Lower lobe of right lung (tissue), 2 donors: ENCODE measurements around the gene ANTXR2. TPM values are rescaled to one million over a fixed set of nuclear protein-coding genes. Genes with fewer than 3 reads are reported as not detected.

Experiments
- ATAC-seq, 2 donors: fragments of 200-7000 bp; cut with Tn5 transposase; one replicate each; pipeline ENCODE4 v1.9.1; 2020 to 2022; ENCODE audit warnings: mild to moderate bottlenecking in 2 of 2, moderate library complexity in 2 of 2
- DNase-seq: peaks from one replicate; pipeline ENCODE4 v3.0.0-alpha.2; 2020
- H3K27ac ChIP-seq: fragments of 200-600 bp; one replicate; pipeline ENCODE4 v1.8.0; 2022
- H3K27me3 ChIP-seq: fragments of 200-600 bp; one replicate; pipeline ENCODE4 v1.8.0; 2022; ENCODE audit warnings: low read depth
- H3K36me3 ChIP-seq: fragments of 200-600 bp; one replicate; pipeline ENCODE4 v1.8.0; 2022; ENCODE audit warnings: mild to moderate bottlenecking
- H3K4me1 ChIP-seq: fragments of 200-600 bp; one replicate; pipeline ENCODE4 v1.8.0; 2022
- H3K4me3 ChIP-seq: fragments of 200-600 bp; one replicate; pipeline ENCODE4 v1.8.0; 2022; ENCODE audit warnings: mild to moderate bottlenecking
- H3K9me3 ChIP-seq: fragments of 200-600 bp; one replicate; pipeline ENCODE4 v1.8.0; 2022
- CTCF ChIP-seq: fragments of 200-600 bp; IDR thresholded peaks from one replicate; pipeline ENCODE4 v1.8.0; 2022; ENCODE audit warnings: antibody characterized with exemption, mild to moderate bottlenecking
- intact Hi-C: fragments of 100-400 bp; cut with DNase I; formaldehyde crosslinking; loops from one replicate; pipeline ENCODE4 v1.11.0; 2022
- total RNA-seq: library from RNA; stranded (reverse); fragmentation: NEBNext Ultra II Directional; extraction: Animal tissue kit (Norgen Biotek cat#: 25700); gene quantifications from one replicate; pipeline ENCODE4 v1.2.1, GENCODE V29; 2021
- donor health status: DM: no; HTN: yes; CAD: no; lungs with severe emphysema.

Gene ANTXR2
- total RNA-seq, 1 donor from 2014 or later: 62.8 TPM

DNA sequence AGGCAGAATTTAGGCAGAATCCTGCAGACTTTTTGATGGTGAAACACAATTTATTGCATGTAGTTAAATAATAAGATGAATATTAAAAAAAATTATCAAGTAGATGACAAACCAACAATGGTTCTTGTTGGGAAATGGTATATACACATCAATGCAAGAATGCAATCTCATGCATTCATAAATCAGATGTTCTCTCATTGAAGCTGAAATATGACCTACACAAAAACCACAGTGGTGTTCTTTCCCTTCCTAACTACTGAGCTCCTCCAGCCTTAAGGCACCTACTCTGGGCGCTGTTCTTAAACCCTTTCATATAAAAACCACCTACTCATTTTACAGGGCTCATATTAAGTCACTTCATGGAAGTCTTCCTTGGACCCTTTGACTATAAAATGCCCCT is 64.1 kb downstream of the ANTXR2 start:
- no peaks in the 10 kb centered on the region for H3K36me3 ChIP-seq
- H3K27ac ChIP-seq: no peak overlapping the region
- peaks cover 9% of the 10 kb centered on the region for H3K4me1 ChIP-seq
- DNase-seq: no peak
- ATAC-seq: no peak
- no peaks in the 10 kb centered on the region for H3K27me3 ChIP-seq
- intact Hi-C loops: no loop called here
- no peak overlapping the region for H3K4me3 ChIP-seq
- TF ChIP-seq CTCF: no peak
- H3K9me3 ChIP-seq: peaks cover 8% of the 10 kb centered on the region

DNA sequence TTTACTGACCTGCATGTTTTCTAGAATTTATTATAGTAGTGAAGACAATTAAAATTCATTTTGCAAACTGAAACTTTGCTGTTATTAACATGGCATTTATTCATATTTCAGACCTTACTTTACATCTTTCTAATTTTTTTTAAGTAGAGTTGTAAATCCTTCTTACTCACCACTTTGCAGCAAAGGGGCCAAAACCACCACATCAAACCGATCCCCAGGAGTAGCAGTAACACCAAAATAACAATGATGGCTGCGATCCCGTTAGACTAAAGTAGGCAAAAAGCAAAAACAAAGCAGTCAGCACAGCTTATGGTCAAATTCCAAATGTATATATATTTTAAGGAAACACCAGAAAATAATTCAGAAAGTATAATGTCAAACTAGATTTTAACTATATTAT is 64.7 kb downstream of the ANTXR2 start:
- H3K4me1 ChIP-seq: peaks cover 9% of the 10 kb centered on the region
- TF ChIP-seq CTCF: no peak
- intact Hi-C loops: no loop called here
- H3K27me3 ChIP-seq: no peaks in the 10 kb centered on the region
- no peak for ATAC-seq
- no peak overlapping the region for H3K27ac ChIP-seq
- peaks cover 9% of the 10 kb centered on the region for H3K9me3 ChIP-seq
- no peak overlapping the region for H3K4me3 ChIP-seq
- no peaks in the 10 kb centered on the region for H3K36me3 ChIP-seq
- no peak for DNase-seq

DNA sequence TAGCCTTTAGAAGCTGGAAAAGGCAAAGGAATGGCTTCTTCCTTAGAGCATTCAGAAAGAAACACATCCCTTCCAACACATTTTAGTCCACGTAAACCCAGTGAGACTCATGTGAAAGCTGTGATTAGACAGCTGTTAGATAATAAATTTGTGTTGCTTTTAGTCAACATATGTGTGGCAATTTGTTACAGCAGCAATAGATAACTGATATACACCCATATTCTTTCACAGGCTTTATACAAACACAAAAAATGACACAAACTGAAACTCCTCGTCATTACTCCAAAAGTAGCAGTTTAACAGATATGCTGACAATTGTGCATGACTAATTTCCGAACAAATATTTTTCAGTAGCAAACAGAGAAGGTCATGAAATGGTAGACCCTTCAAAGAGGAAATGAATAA is 65.3 kb downstream of the ANTXR2 start:
- no peak for TF ChIP-seq CTCF
- intact Hi-C loops: no loop called here
- DNase-seq: no peak
- no peak overlapping the region for H3K27ac ChIP-seq
- peaks cover 9% of the 10 kb centered on the region for H3K9me3 ChIP-seq
- H3K36me3 ChIP-seq: no peaks in the 10 kb centered on the region
- H3K4me1 ChIP-seq: peaks cover 9% of the 10 kb centered on the region
- H3K4me3 ChIP-seq: no peak overlapping the region
- no peak for ATAC-seq
- H3K27me3 ChIP-seq: no peaks in the 10 kb centered on the region

DNA sequence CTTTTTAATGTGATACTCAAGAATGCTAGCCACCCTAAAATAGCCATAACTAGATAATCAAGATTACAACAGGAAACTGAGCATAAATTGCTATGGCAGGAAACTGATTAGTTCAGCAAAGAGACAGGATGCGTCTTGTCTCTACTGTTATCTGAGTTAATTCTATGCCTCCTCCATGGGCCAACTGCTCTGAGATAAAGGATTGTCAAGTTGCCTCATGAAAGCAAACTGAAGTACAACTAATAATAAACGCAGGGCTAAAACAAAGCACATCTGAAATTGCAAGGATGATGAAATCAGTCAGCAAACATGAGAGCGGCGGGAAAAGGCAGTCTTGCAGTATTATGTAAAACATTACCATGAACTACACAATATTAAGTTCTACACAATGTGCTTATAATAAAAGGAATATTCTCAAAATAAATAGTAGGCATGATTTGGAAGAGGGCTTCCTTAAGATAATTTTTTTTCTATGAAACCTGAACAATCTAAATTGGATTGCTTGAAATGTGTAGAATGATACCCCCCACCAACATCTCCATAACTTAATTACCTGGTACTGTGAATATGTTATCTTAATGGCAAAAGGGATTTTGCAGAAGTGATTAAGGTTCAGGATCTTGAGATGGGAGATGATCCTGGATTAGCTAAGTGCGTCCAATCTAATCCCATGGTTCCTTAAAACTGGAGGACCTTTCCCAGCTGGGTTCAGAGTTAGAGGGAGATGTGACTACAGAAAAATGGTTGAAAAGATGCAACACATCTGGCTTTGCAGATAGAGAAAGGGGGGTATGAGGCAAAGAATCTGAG is 65.9 kb downstream of the ANTXR2 start:
- intact Hi-C loops: no loop called here
- Histone ChIP-seq H3K27me3 (no peaks in the 10 kb centered on the region), H3K4me1 (peaks cover 9% of the 10 kb centered on the region), H3K27ac (no peak overlapping the region), H3K4me3 (no peak overlapping the region), H3K36me3 (no peaks in the 10 kb centered on the region), H3K9me3 (peaks cover 9% of the 10 kb centered on the region)
- no peak for DNase-seq
- peak; percentile 37 to 48 for ATAC-seq
- no peak for TF ChIP-seq CTCF

DNA sequence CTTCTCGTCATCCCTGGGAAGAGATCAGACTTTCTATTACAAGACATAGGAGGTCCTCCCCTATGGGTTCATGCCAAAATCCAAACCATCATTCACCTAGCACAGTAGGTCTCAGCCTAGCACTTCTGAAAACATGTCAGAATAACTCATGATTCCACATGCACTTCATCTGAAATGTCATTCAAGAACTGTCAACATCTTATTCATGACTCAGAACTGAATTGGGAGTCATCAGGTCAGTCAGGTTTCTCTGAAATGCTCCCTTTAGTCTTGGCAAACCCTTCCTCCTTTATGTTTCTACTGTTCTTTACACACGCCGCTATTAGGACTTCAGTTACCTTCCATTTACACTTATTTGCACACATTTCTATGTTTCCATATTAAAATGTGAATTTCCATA is 67.2 kb downstream of the ANTXR2 start:
- DNase-seq: no peak
- peaks cover 9% of the 10 kb centered on the region for H3K4me1 ChIP-seq
- H3K27me3 ChIP-seq: no peaks in the 10 kb centered on the region
- H3K27ac ChIP-seq: no peak overlapping the region
- no peak for TF ChIP-seq CTCF
- intact Hi-C loops: no loop called here
- peaks cover 9% of the 10 kb centered on the region for H3K9me3 ChIP-seq
- no peak for ATAC-seq
- H3K36me3 ChIP-seq: no peaks in the 10 kb centered on the region
- no peak overlapping the region for H3K4me3 ChIP-seq
